Effector memory CD4-positive, alpha-beta T cell (primary cell): ENCODE results near the gene SELENOW.
"Not testable (repeated sequence)": the region's sequence is repeated elsewhere in the genome, so short reads cannot be mapped to it uniquely, and the experiment has no call there.

ENCODE experiments used
- DNase-seq, 3 donors: peaks; one replicate each; pipeline ENCODE4 v3.0.0-alpha.2; 2020
- H3K27ac ChIP-seq: 2 replicates; pipeline ENCODE4 v1.7.0; 2013; ENCODE audit warnings: mild to moderate bottlenecking, low read length, moderate library complexity; ENCODE audit not compliant: insufficient read depth, poor library complexity, severe bottlenecking
- H3K27me3 ChIP-seq: replicated peaks from 2 replicates; pipeline ENCODE4 v1.7.0; 2013; ENCODE audit warnings: mild to moderate bottlenecking, low read length; ENCODE audit not compliant: insufficient read depth, control insufficient read depth, poor library complexity, severe bottlenecking
- H3K36me3 ChIP-seq: 2 replicates; pipeline ENCODE4 v1.7.0; 2013; ENCODE audit warnings: mild to moderate bottlenecking, low read length, moderate library complexity; ENCODE audit not compliant: control insufficient read depth, insufficient read depth
- H3K4me1 ChIP-seq: 2 replicates; pipeline ENCODE4 v1.7.0; 2013; ENCODE audit warnings: low read length, mild to moderate bottlenecking; ENCODE audit not compliant: control insufficient read depth, insufficient read depth, poor library complexity, severe bottlenecking
- H3K4me3 ChIP-seq: 2 replicates; pipeline ENCODE4 v1.7.0; 2013; ENCODE audit warnings: low read length, low read depth, mild to moderate bottlenecking; ENCODE audit not compliant: insufficient read depth, poor library complexity, severe bottlenecking
- H3K9me3 ChIP-seq: 2 replicates; pipeline ENCODE4 v1.7.0; 2013; ENCODE audit warnings: mild to moderate bottlenecking, low read length, moderate library complexity; ENCODE audit not compliant: control insufficient read depth

Gene SELENOW

DNA sequence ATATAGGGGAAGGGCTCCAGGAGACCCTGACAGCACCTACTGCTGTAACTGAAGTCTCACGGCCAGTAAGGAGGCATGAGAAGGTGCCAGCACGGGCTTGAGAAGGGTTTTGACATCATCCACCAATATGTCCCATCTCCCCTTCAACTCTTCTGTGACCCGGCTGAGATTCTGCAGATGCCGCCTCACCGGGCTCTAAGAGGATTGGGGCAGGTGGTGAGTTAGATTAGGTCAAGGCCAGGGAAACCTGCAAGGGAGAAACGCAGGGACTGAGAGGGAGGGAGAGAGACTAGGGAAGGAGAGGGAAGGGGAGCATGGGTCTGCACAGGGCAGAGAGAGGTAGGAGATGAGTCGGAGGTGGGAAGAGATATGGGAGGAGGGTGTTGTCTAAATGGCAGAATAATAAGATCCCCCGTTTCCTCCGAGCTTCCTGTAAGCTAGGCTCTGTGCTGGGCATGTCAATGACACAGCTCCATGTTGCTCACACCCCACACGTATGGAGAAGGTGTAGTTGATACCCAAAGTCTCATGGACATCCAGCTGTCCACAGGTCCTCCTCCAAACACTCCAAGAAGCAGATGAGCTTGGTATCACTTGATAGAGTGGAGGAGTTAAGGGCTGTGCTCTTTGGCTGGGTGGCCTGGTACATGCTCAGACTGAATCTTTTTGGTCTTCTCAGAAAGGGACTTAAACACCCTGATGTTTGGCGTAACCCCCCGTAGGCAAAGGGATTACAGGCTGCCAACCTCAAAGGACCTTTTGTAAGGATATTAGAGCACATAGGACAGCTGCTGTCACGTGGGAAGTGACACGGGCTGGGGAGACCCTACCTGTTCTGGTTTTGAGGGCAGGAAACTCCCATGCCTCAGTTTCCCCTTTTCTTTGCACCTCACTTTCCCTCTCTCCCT, 19.7 kb downstream of the SELENOW start:
- H3K27ac ChIP-seq = no peak overlapping the region
- H3K36me3 ChIP-seq = no peaks in the 10 kb centered on the region
- H3K4me3 ChIP-seq = no peak overlapping the region
- no peaks in the 10 kb centered on the region for H3K9me3 ChIP-seq
- DNase-seq = no peak
- no peaks in the 10 kb centered on the region for H3K4me1 ChIP-seq
- no peaks in the 10 kb centered on the region for H3K27me3 ChIP-seq

DNA sequence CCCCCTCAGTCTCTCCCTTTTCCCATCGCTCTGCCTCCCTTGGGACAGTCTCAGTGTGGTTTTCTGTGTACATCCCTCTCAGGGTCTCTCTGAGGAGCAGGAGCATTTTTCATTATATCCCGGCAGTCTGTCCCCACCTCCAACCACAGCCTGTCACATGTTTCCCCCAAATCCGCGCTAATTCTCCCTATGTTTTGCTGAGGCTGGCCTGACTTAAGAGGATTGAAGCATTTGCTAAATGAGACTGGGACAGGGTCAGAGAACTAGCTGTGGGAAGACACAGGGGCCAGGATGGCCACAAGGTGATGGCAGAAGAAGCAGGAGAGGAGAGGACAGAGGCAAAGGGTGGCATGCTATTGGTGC, 20.4 kb downstream of the SELENOW start:
- no peaks in the 10 kb centered on the region for H3K9me3 ChIP-seq
- H3K4me1 ChIP-seq = no peaks in the 10 kb centered on the region
- no peaks in the 10 kb centered on the region for H3K36me3 ChIP-seq
- H3K27ac ChIP-seq = no peak overlapping the region
- no peak for DNase-seq
- H3K27me3 ChIP-seq = no peaks in the 10 kb centered on the region
- no peak overlapping the region for H3K4me3 ChIP-seq

DNA sequence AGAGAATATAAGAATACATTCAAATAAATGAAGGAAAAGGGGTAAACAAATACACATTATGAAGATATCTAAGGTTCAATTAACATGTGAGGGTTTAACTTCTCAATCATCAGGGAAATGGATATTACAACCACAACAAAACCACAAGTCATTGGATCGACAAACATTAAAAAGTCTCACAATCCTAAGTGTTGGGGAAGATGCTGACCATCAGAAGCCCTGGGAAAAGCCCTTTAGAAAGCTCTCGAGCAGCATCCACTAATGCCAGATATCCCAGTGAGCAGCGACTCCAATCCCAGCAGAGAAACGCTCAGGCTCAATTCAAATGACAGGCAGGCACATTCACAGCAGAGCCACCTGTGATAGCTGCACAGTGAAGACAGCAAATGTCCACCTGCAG, 22.8 kb downstream of the SELENOW start:
- no peak for DNase-seq
- no peaks in the 10 kb centered on the region for H3K36me3 ChIP-seq
- H3K27ac ChIP-seq = no peak overlapping the region
- H3K4me1 ChIP-seq = no peaks in the 10 kb centered on the region
- H3K27me3 ChIP-seq = no peaks in the 10 kb centered on the region
- H3K9me3 ChIP-seq = no peaks in the 10 kb centered on the region
- H3K4me3 ChIP-seq = no peak overlapping the region

- Histone ChIP-seq H3K9me3 (no peaks in the 10 kb centered on the region), H3K27me3 (no peaks in the 10 kb centered on the region), H3K36me3 (no peaks in the 10 kb centered on the region), H3K4me3 (no peak overlapping the region), H3K27ac (no peak overlapping the region), H3K4me1 (no peaks in the 10 kb centered on the region)
- no peak for DNase-seq
These were observed 24.1 kb downstream of the SELENOW start for GRCh38 chr19:47802521-47803043.

GRCh38 chr19:47803148-47803547, 24.6 kb downstream of the SELENOW start:
- not testable (repeated sequence) for H3K36me3 ChIP-seq, H3K27me3 ChIP-seq, H3K27ac ChIP-seq, H3K4me1 ChIP-seq, H3K4me3 ChIP-seq, H3K9me3 ChIP-seq, DNase-seq

DNA sequence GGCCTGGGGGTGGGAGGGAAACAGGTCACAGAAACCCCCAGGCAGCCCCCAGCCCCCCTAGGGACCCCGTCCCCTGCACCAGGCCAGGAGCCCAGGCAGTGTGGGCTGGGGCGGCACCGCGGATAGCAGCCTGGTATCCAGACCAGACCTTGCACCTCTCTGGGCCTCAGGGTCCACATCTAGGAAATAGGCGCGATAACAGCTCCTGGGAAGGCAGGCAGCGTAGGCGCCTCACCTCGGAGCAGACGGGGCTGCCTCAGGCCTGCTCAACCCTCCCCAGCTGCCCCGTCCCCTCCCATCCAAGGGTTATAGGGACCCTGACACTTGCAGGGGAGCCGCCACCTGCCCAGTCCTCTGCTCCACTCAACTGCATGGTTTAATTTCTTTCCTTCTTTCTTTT, 25.2 kb downstream of the SELENOW start:
- not testable (repeated sequence) for H3K27me3 ChIP-seq, H3K36me3 ChIP-seq, H3K27ac ChIP-seq, DNase-seq, H3K9me3 ChIP-seq, H3K4me3 ChIP-seq, H3K4me1 ChIP-seq

DNA sequence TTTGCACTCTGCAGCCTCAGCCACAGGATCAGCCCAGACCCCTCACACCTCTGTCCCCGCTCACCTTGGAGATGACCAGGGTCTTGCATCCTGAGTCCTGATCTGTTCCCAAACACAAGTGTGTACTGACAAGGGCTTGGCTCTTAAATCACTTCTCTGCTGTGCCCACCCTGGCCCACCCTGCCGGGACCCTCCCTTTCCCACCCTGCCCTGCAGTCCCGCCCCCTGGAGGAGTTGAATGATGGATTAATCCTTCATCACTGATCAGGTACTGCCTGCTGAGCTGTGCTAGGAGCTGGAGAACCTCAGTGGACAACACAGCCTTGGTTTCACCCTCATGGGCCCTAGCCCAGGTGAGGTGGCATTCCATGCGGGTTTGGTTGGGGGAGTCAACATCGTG, 25.9 kb downstream of the SELENOW start, which contains the start of gene TPRX1:
Gene TPRX1 (minus strand): TSS at position 101 of the 400 bp plus-strand sequence. CDS start 12 bp downstream, at position 89.
- H3K27me3 ChIP-seq, DNase-seq, H3K9me3 ChIP-seq, H3K4me1 ChIP-seq, H3K4me3 ChIP-seq, H3K27ac ChIP-seq, H3K36me3 ChIP-seq: not testable (repeated sequence)

DNA sequence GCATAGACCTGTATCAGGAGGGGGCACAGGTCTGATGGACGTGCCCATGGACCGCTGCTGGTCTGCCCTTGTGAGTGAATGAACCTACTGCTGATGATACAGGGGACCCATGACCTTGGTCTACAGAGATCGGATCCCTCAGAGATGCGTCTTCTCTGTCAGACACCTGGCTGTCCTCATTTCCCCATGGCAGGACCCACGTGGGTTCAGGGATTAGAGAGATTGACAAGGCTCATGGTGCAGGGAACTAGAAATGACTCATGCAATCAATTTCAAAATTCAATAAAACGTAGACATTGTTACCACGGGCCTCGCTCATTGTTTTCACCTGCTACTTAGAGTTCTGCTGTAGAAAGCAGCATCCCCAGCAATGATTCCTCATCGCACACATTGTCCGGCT, 26.8 kb downstream of the SELENOW start:
- H3K4me1 ChIP-seq = no peaks in the 10 kb centered on the region
- no peaks in the 10 kb centered on the region for H3K36me3 ChIP-seq
- no peak overlapping the region for H3K4me3 ChIP-seq
- H3K27ac ChIP-seq = no peak overlapping the region
- no peak for DNase-seq
- H3K9me3 ChIP-seq = no peaks in the 10 kb centered on the region
- H3K27me3 ChIP-seq = no peaks in the 10 kb centered on the region

- no peaks in the 10 kb centered on the region for H3K36me3 ChIP-seq
- H3K9me3 ChIP-seq = no peaks in the 10 kb centered on the region
- H3K27me3 ChIP-seq = no peaks in the 10 kb centered on the region
These were observed 27.9 kb downstream of the SELENOW start for GRCh38 chr19:47806435-47806834.

DNA sequence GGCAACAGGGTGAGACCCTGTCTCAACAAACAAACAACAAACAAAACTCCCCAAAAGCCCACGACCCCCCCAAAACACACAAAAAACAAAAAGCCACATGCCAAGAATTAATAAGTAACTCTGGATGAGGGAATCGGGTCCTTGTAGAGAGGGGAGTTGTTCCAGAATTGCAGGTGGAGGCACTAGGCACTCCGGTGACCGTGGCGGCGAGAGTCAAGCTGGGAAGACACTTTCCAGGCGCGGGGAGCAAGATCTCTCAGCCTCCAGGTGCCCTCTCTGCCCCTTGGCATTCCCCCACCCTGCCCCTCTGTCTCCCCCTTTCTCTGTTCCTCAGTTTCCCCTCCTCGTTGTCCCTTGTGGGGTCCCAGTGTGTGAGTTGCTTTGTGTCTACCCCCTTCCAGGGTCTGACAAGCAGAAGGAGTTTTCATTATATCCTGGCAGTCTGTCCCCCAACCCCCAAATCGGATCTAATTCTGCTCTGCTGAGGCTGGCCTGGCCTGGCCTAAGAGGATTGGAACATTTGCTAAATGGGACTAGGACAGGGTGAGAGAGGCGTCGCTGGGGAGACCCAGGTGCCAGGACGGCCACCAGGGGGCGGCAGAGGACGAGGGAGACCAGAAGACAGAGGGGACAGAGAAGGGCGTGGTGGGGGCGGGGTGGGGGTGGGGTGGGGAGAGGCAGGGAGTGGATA, 34.9 kb downstream of the SELENOW start:
- H3K4me3 ChIP-seq = no peak overlapping the region
- peak; percentile 33 to 60 (median 39) for DNase-seq

More at GRCh38 chr19:47806435-47806834, 27.9 kb downstream of the SELENOW start:
- Histone ChIP-seq H3K27ac (no peak overlapping the region), H3K4me1 (no peaks in the 10 kb centered on the region), H3K4me3 (no peak overlapping the region)
- no peak for DNase-seq

More for the DNA sequence above, 34.9 kb downstream of the SELENOW start:
- Histone ChIP-seq H3K36me3 (no peaks in the 10 kb centered on the region), H3K4me1 (no peaks in the 10 kb centered on the region), H3K9me3 (no peaks in the 10 kb centered on the region), H3K27ac (no peak overlapping the region), H3K27me3 (no peaks in the 10 kb centered on the region)
